PC-9 (cell line): Measurements from ENCODE around the gene C1orf21.

Experiments
- CTCF ChIP-seq: fragments of 200-600 bp; sonication (generic); conservative IDR thresholded peaks from 2 replicates; pipeline ENCODE4 v1.6.1; 2017; ENCODE audit warnings: mixed run types, antibody characterized with exemption, mild to moderate bottlenecking, moderate library complexity
- EZH2 ChIP-seq: fragments of 200-600 bp; sonication (generic); IDR thresholded peaks from 2 replicates; pipeline ENCODE4 v1.8.0; 2017; ENCODE audit warnings: antibody characterized with exemption, low read depth

- TF ChIP-seq CTCF (no peak), EZH2 (no peak)
Observed at GRCh38 chr1:184650177-184650866, 263.5 kb downstream of the C1orf21 start.
